ENCODE data around the gene HAO2.

Gene HAO2

GRCh38 chr1:119438761-119439160 lies 70.2 kb downstream of the HAO2 start:
- no peak for DNase-seq (ENCODE audit: low spot score)

- DNase-seq (ENCODE audit: low spot score) = no peak
Observed at GRCh38 chr1:119440721-119441307, 72.2 kb downstream of the HAO2 start.

- DNase-seq (ENCODE audit: low spot score) = no peak
Observed at GRCh38 chr1:119442756-119443155, 74.2 kb downstream of the HAO2 start.
